IMR-90 (cell line): Measurements from ENCODE around the gene TBX10. TPM values are rescaled to one million over a fixed set of nuclear protein-coding genes. Genes with fewer than 3 reads are reported as not detected.

Source experiments
- ATAC-seq: fragments of 200-7000 bp; cut with Tn5 transposase; 2 replicates; pipeline ENCODE4 v1.9.1; 2020; ENCODE audit warnings: low read depth, mild to moderate bottlenecking, moderate library complexity
- BruUV-seq: library from RNA; stranded (reverse); fragments of 400-500 nt; replicated peaks from 2 replicates; lab custom pipeline; 2021; lab: Mats Ljungman, UMichigan
- CTCF ChIA-PET: fragments of 300-600 bp; formaldehyde crosslinking; extraction: SDS; loops from one replicate; lab custom pipeline; 2021; ENCODE audit warnings: antibody characterized with exemption; lab: Yijun Ruan, JAX
- POLR2A ChIA-PET: fragments of 300-600 bp; sonication (Branson Sonifier 250); formaldehyde crosslinking; loops from one replicate; lab custom pipeline; 2022; ENCODE audit warnings: antibody characterized with exemption; ENCODE audit not compliant: unreplicated experiment; lab: Charles Lee
- DNase-seq: peaks from one replicate; pipeline ENCODE4 v3.0.0; 2013
- H2AFZ ChIP-seq: replicated peaks from 2 replicates; pipeline ENCODE3; 2013; ENCODE audit warnings: low read length, mild to moderate bottlenecking; ENCODE audit not compliant: poor library complexity
- H2AK5ac ChIP-seq: 2 replicates; pipeline ENCODE4 v1.6.1; 2013; ENCODE audit warnings: low read depth, low read length, inconsistent platforms
- H2AK9ac ChIP-seq: replicated peaks from 2 replicates; pipeline ENCODE3; 2013; ENCODE audit warnings: mild to moderate bottlenecking, low read depth, low read length, moderate library complexity; ENCODE audit not compliant: poor library complexity
- H2BK120ac ChIP-seq: 2 replicates; pipeline ENCODE4 v1.6.1; 2013; ENCODE audit warnings: low read depth, low read length, inconsistent platforms
- H2BK15ac ChIP-seq: 3 replicates; pipeline ENCODE4 v1.6.1; 2013; ENCODE audit warnings: low read depth, low read length, inconsistent platforms
- H2BK20ac ChIP-seq: 2 replicates; pipeline ENCODE4 v1.6.1; 2013; ENCODE audit warnings: low read depth, mild to moderate bottlenecking, inconsistent platforms, low read length, moderate library complexity
- H2BK5ac ChIP-seq: 2 replicates; pipeline ENCODE4 v1.6.1; 2013; ENCODE audit warnings: mild to moderate bottlenecking, low read depth, low read length, inconsistent platforms; ENCODE audit not compliant: poor library complexity, severe bottlenecking
- H3K14ac ChIP-seq: replicated peaks from 2 replicates; pipeline ENCODE4 v1.6.1; 2013; ENCODE audit warnings: low read depth, low read length, inconsistent platforms
- H3K18ac ChIP-seq: 2 replicates; pipeline ENCODE4 v1.6.1; 2013; ENCODE audit warnings: low read depth, low read length, control low read depth
- H3K23ac ChIP-seq: 2 replicates; pipeline ENCODE4 v1.6.1; 2013; ENCODE audit warnings: low read depth, low read length, inconsistent platforms
- H3K27ac ChIP-seq: 2 replicates; pipeline ENCODE4 v1.5.1; 2013; ENCODE audit warnings: mild to moderate bottlenecking, control low read depth, low read length; ENCODE audit not compliant: insufficient read depth
- H3K27me3 ChIP-seq: 2 replicates; pipeline ENCODE4 v1.6.1; 2013; ENCODE audit warnings: low read length; ENCODE audit not compliant: control insufficient read depth, insufficient read depth
- H3K36me3 ChIP-seq: 2 replicates; pipeline ENCODE4 v1.6.1; 2013; ENCODE audit warnings: low read length, mixed read lengths; ENCODE audit not compliant: control insufficient read depth, insufficient read depth
- H3K4ac ChIP-seq: 2 replicates; pipeline ENCODE4 v1.6.1; 2013; ENCODE audit warnings: low read depth, low read length, inconsistent platforms
- H3K4me1 ChIP-seq: 2 replicates; pipeline ENCODE4 v1.6.1; 2013; ENCODE audit warnings: low read length, mixed read lengths; ENCODE audit not compliant: control insufficient read depth, insufficient read depth
- H3K4me2 ChIP-seq: 2 replicates; pipeline ENCODE4 v1.6.1; 2013; ENCODE audit warnings: low read depth, mild to moderate bottlenecking, control low read depth, low read length, moderate library complexity
- H3K4me3 ChIP-seq: 2 replicates; pipeline ENCODE4 v1.5.1; 2013; ENCODE audit warnings: low read depth, mild to moderate bottlenecking, control low read depth, low read length, moderate library complexity; ENCODE audit not compliant: insufficient read depth
- H3K56ac ChIP-seq: 2 replicates; pipeline ENCODE4 v1.6.1; 2013; ENCODE audit warnings: low read length, inconsistent platforms; ENCODE audit not compliant: insufficient read depth; ENCODE audit errors: extremely low read depth
- H3K79me1 ChIP-seq, 2 experiments: 2 replicates each; pipeline ENCODE4 v1.6.1; 2013; ENCODE audit warnings: low read length in 2 of 2, inconsistent platforms in 1 of 2, low read depth in 1 of 2
- H3K9ac ChIP-seq: 2 replicates; pipeline ENCODE4 v1.6.1; 2013; ENCODE audit warnings: low read depth, low read length, control low read depth
- H3K9me1 ChIP-seq: 2 replicates; pipeline ENCODE4 v1.6.1; 2013; ENCODE audit warnings: low read length, inconsistent platforms; ENCODE audit not compliant: insufficient read depth
- H3K9me3 ChIP-seq: 2 replicates; pipeline ENCODE4 v1.6.1; 2013; ENCODE audit warnings: low read length; ENCODE audit not compliant: control insufficient read depth, insufficient read depth
- H4K20me1 ChIP-seq: 2 replicates; pipeline ENCODE4 v1.6.1; 2013; ENCODE audit warnings: low read length, inconsistent platforms; ENCODE audit not compliant: insufficient read depth
- H4K5ac ChIP-seq: 2 replicates; pipeline ENCODE4 v1.6.1; 2013; ENCODE audit warnings: mild to moderate bottlenecking, low read depth, low read length, control low read depth
- H4K8ac ChIP-seq, 2 experiments: 2 replicates each; pipeline ENCODE4 v1.6.1; 2013; ENCODE audit warnings: low read depth in 2 of 2, low read length in 2 of 2, control low read depth in 1 of 2, inconsistent platforms in 1 of 2
- H4K91ac ChIP-seq: 2 replicates; pipeline ENCODE4 v1.6.1; 2013; ENCODE audit warnings: low read depth, low read length, inconsistent platforms; ENCODE audit not compliant: insufficient read depth
- BHLHE40 ChIP-seq: fragments of 150-350 bp; IDR thresholded peaks from 2 replicates; pipeline ENCODE4 v1.6.1; 2016; ENCODE audit warnings: mild to moderate bottlenecking, low read depth, low read length
- CEBPB ChIP-seq: IDR thresholded peaks from 2 replicates; pipeline ENCODE4 v1.6.1; 2012; ENCODE audit warnings: low read depth, low read length, improper control_type of control experiment
- ELK1 ChIP-seq: fragments of 150-350 bp; IDR thresholded peaks from 2 replicates; pipeline ENCODE4 v1.6.1; 2016; ENCODE audit warnings: low read depth, mild to moderate bottlenecking, low read length, moderate library complexity, borderline replicate concordance
- FOS ChIP-seq: fragments of 150-350 bp; IDR thresholded peaks from 2 replicates; pipeline ENCODE4 v1.6.1; 2016; ENCODE audit warnings: low read depth, low read length
- MAFK ChIP-seq: IDR thresholded peaks from 2 replicates; pipeline ENCODE4 v1.6.1; 2012; ENCODE audit warnings: low read depth, low read length, improper control_type of control experiment
- MAZ ChIP-seq: IDR thresholded peaks from 2 replicates; pipeline ENCODE4 v1.6.1; 2012; ENCODE audit warnings: low read depth, mild to moderate bottlenecking, low read length, improper control_type of control experiment, moderate library complexity, borderline replicate concordance
- MXI1 ChIP-seq: IDR thresholded peaks from 2 replicates; pipeline ENCODE4 v1.6.1; 2012; ENCODE audit warnings: low read depth, mild to moderate bottlenecking, low read length, moderate library complexity, borderline replicate concordance
- NFE2L2 ChIP-seq: fragments of 150-350 bp; IDR thresholded peaks from 2 replicates; pipeline ENCODE4 v1.6.1; 2016; ENCODE audit warnings: low read depth, mild to moderate bottlenecking, low read length
- POLR2A ChIP-seq: IDR thresholded peaks from 2 replicates; pipeline ENCODE4 v1.6.1; 2012; ENCODE audit warnings: mild to moderate bottlenecking, low read depth, low read length
- RAD21 ChIP-seq: IDR thresholded peaks from 2 replicates; pipeline ENCODE4 v1.6.1; 2012; ENCODE audit warnings: low read length, improper control_type of control experiment
- RCOR1 ChIP-seq: IDR thresholded peaks from 2 replicates; pipeline ENCODE4 v1.6.1; 2012; ENCODE audit warnings: mild to moderate bottlenecking, low read length, improper control_type of control experiment; ENCODE audit not compliant: insufficient replicate concordance
- RFX5 ChIP-seq: IDR thresholded peaks from 2 replicates; pipeline ENCODE4 v1.8.0; 2012; ENCODE audit warnings: low read depth, mild to moderate bottlenecking, low read length, moderate library complexity
- SMC3 ChIP-seq: fragments of 150-350 bp; IDR thresholded peaks from 2 replicates; pipeline ENCODE4 v1.6.1; 2016; ENCODE audit warnings: low read depth, mild to moderate bottlenecking, antibody characterized with exemption, low read length, moderate library complexity
- WGBS, 2 experiments: methylation state at CpG; one replicate each; pipeline versions ENCODE4 v1.1.5 to v1.1.7; 2013; ENCODE audit warnings: missing lambda C conversion rate in 2 of 2; ENCODE audit not compliant: insufficient read length in 1 of 2; ENCODE audit errors: extremely low coverage in 2 of 2; 5-methylcytosine and 5-hydroxymethylcytosine counted together
- dilution Hi-C: fragments of 300-500 bp; cut with HindIII; formaldehyde crosslinking; loops from one replicate; pipeline ENCODE4 v1.14.3; 2018; ENCODE audit warnings: low sequenced_read_pairs; ENCODE audit not compliant: unreplicated experiment
- in situ Hi-C: fragments of 300-500 bp; cut with MboI; formaldehyde crosslinking; loops from 3 replicates; pipeline ENCODE4 v1.14.3; 2019; ENCODE audit warnings: low sequenced_read_pairs, inconsistent platforms, mixed read lengths
- intact Hi-C: fragments of 100-400 bp; cut with micrococcal nuclease; formaldehyde crosslinking; loops from 2 replicates; pipeline ENCODE4 v1.10.0; 2022
- polyA plus RNA-seq, 3 experiments: library from polyadenylated mRNA; depleted of rRNA; stranded (reverse); fragments of >200 nt; gene quantifications; 2 replicates each; pipeline ENCODE4 v1.2.3, GENCODE V29; 2012; ENCODE audit warnings: low replicate concordance in 1 of 3
- total RNA-seq: library from RNA; depleted of rRNA; stranded (reverse); fragments of >200 nt; gene quantifications from 2 replicates; pipeline ENCODE4 v1.2.3, GENCODE V29; 2012
- TF ChIP-seq, protein P1 (sequence below): fragments of 150-350 bp; IDR thresholded peaks from 2 replicates; pipeline ENCODE4 v1.6.1; 2017; ENCODE audit warnings: mild to moderate bottlenecking, antibody characterized with exemption, low read length, low read depth
- TF ChIP-seq, protein P2 (sequence below): conservative IDR thresholded peaks from 2 replicates; pipeline ENCODE4 v1.5.1; 2012; ENCODE audit warnings: mild to moderate bottlenecking, low read depth, low read length, improper control_type of control experiment

The TBX10 gene
- total and polyA plus RNA-seq, 2 of the 4 experiments (the other 2 are of a cell fraction), result not detected

DNA sequence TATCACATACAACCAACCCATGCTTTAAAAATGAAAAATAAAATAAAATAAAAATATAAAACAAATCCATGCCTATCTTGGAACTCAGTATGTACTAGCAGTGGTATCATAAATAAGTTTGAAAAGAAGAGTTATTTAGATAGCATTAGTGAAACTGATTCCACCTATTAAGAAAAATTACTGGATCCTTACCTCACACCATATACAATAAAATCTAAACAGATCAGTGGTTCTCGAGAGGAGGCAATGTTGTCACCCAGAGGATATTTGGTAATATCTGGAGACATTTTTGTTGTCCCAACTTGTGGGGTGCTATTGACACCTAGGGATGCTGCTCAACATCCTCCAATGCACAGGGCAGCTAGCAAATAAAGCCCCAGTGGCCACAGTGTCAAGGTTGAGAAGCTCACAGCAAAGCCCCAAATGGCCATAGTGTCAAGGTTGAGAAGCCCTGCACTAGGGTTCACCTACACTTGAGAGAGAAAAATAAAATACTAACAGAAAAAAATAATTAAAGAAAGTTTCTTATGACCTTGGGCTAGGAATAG lies 42.7 kb downstream of the TBX10 start:
- Histone ChIP-seq H2AK9ac (peak overlapping the region; percentile 72), H3K4me2 (no peak overlapping the region), H3K4me3 (no peak overlapping the region), H3K9me1 (no peaks in the 10 kb centered on the region), H4K20me1 (no peaks in the 10 kb centered on the region), H2AFZ (no peak overlapping the region), H3K4ac (no peak overlapping the region), H3K79me1 (no peaks in the 10 kb centered on the region), H2BK5ac (no peak overlapping the region), H3K56ac (no peak overlapping the region), H3K27ac (no peak overlapping the region), H2BK20ac (no peak overlapping the region), H4K5ac (no peak overlapping the region), H3K4me1 (no peaks in the 10 kb centered on the region), H4K8ac (no peak overlapping the region), H3K18ac (no peak overlapping the region), H3K27me3 (peaks cover 26% of the 10 kb centered on the region), H3K36me3 (no peaks in the 10 kb centered on the region), H3K23ac (no peak overlapping the region), H3K9me3 (peaks cover 3% of the 10 kb centered on the region), H2BK15ac (no peak overlapping the region), H2AK5ac (no peak overlapping the region), H3K9ac (no peak overlapping the region), H2BK120ac (no peak overlapping the region), H3K14ac (no peak overlapping the region), H4K91ac (no peak overlapping the region)
- TF ChIP-seq FOS (no peak), RFX5 (no peak), POLR2A (no peak), MAZ (no peak), RCOR1 (no peak), RAD21 (no peak), ELK1 (no peak), SMC3 (no peak), BHLHE40 (no peak), MXI1 (no peak), CEBPB (no peak), MAFK (no peak), NFE2L2 (no peak)
- TF ChIP-seq, protein P1, sequence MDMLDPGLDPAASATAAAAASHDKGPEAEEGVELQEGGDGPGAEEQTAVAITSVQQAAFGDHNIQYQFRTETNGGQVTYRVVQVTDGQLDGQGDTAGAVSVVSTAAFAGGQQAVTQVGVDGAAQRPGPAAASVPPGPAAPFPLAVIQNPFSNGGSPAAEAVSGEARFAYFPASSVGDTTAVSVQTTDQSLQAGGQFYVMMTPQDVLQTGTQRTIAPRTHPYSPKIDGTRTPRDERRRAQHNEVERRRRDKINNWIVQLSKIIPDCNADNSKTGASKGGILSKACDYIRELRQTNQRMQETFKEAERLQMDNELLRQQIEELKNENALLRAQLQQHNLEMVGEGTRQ, result no peak
- TF ChIP-seq, protein P2, sequence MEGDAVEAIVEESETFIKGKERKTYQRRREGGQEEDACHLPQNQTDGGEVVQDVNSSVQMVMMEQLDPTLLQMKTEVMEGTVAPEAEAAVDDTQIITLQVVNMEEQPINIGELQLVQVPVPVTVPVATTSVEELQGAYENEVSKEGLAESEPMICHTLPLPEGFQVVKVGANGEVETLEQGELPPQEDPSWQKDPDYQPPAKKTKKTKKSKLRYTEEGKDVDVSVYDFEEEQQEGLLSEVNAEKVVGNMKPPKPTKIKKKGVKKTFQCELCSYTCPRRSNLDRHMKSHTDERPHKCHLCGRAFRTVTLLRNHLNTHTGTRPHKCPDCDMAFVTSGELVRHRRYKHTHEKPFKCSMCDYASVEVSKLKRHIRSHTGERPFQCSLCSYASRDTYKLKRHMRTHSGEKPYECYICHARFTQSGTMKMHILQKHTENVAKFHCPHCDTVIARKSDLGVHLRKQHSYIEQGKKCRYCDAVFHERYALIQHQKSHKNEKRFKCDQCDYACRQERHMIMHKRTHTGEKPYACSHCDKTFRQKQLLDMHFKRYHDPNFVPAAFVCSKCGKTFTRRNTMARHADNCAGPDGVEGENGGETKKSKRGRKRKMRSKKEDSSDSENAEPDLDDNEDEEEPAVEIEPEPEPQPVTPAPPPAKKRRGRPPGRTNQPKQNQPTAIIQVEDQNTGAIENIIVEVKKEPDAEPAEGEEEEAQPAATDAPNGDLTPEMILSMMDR, result no peak
- no peak for DNase-seq
- no CpG with 5 or more reads among the region's 1 CpG for WGBS, 2 experiments
- no peak for ATAC-seq
- intact Hi-C loops, result no loop called here
- BruUV-seq, result no TSS peak
- in situ Hi-C loops, result no loop called here
- dilution Hi-C loops, result no loop called here
- ChIA-PET CTCF (interaction anchor here (1.3 kb wide), 1 partner anchor 17 kb away, joined by 4 read pairs; no protein-coding TSS in a partner anchor), POLR2A (no interaction called here)
